Rectal smooth muscle tissue (tissue), 1 donor: Measurements from ENCODE around the gene RUNX1.

ENCODE experiments used
- H3K27ac ChIP-seq: one replicate; pipeline ENCODE4 v1.7.0; 2013; ENCODE audit warnings: low read depth, low read length, inconsistent platforms
- H3K27me3 ChIP-seq: one replicate; pipeline ENCODE4 v1.7.0; 2013; ENCODE audit warnings: low read length; ENCODE audit not compliant: control insufficient read depth, insufficient read depth
- H3K36me3 ChIP-seq: one replicate; pipeline ENCODE4 v1.7.0; 2013; ENCODE audit warnings: low read length; ENCODE audit not compliant: control insufficient read depth, insufficient read depth
- H3K4me1 ChIP-seq: one replicate; pipeline ENCODE4 v1.7.0; 2013; ENCODE audit warnings: low read length; ENCODE audit not compliant: control insufficient read depth, insufficient read depth
- H3K4me3 ChIP-seq: one replicate; pipeline ENCODE4 v1.7.0; 2013; ENCODE audit warnings: low read length
- H3K9ac ChIP-seq: one replicate; pipeline ENCODE4 v1.7.0; 2013; ENCODE audit warnings: low read length

Gene RUNX1

GRCh38 chr21:35077975-35078374 lies 28.9 kb upstream of the RUNX1 start:
- Histone ChIP-seq H3K4me3 (no peak overlapping the region), H3K27me3 (no peaks in the 10 kb centered on the region), H3K4me1 (no peaks in the 10 kb centered on the region), H3K9ac (no peak overlapping the region), H3K36me3 (no peaks in the 10 kb centered on the region), H3K27ac (no peak overlapping the region)

GRCh38 chr21:35077466-35077865 lies 28.4 kb upstream of the RUNX1 start:
- H3K36me3 ChIP-seq: no peaks in the 10 kb centered on the region
- no peak overlapping the region for H3K9ac ChIP-seq
- H3K27me3 ChIP-seq: no peaks in the 10 kb centered on the region
- no peak overlapping the region for H3K4me3 ChIP-seq
- peaks cover under 1% of the 10 kb centered on the region for H3K4me1 ChIP-seq
- H3K27ac ChIP-seq: no peak overlapping the region

GRCh38 chr21:35075546-35075945 lies 26.4 kb upstream of the RUNX1 start:
- Histone ChIP-seq H3K4me1 (peaks cover 2% of the 10 kb centered on the region), H3K27ac (no peak overlapping the region), H3K36me3 (no peaks in the 10 kb centered on the region), H3K9ac (no peak overlapping the region), H3K4me3 (no peak overlapping the region), H3K27me3 (no peaks in the 10 kb centered on the region)

- H3K9ac ChIP-seq: no peak overlapping the region
- no peaks in the 10 kb centered on the region for H3K36me3 ChIP-seq
- H3K4me1 ChIP-seq: peaks cover 2% of the 10 kb centered on the region
- H3K4me3 ChIP-seq: no peak overlapping the region
- no peak overlapping the region for H3K27ac ChIP-seq
- H3K27me3 ChIP-seq: no peaks in the 10 kb centered on the region
Measured at GRCh38 chr21:35072960-35073359, 23.9 kb upstream of the RUNX1 start.

- H3K9ac ChIP-seq: no peak overlapping the region
- no peaks in the 10 kb centered on the region for H3K27me3 ChIP-seq
- peaks cover 2% of the 10 kb centered on the region for H3K4me1 ChIP-seq
- H3K36me3 ChIP-seq: no peaks in the 10 kb centered on the region
- H3K4me3 ChIP-seq: no peak overlapping the region
- H3K27ac ChIP-seq: no peak overlapping the region
Measured at GRCh38 chr21:35072557-35072956, 23.5 kb upstream of the RUNX1 start.

- Histone ChIP-seq H3K27me3 (no peaks in the 10 kb centered on the region), H3K4me3 (no peak overlapping the region), H3K27ac (no peak overlapping the region), H3K9ac (no peak overlapping the region), H3K36me3 (no peaks in the 10 kb centered on the region), H3K4me1 (peaks cover 2% of the 10 kb centered on the region)
Measured at GRCh38 chr21:35071347-35071746, 22.2 kb upstream of the RUNX1 start.

GRCh38 chr21:35070436-35070835 lies 21.3 kb upstream of the RUNX1 start:
- H3K36me3 ChIP-seq: no peaks in the 10 kb centered on the region
- peaks cover 2% of the 10 kb centered on the region for H3K4me1 ChIP-seq
- H3K4me3 ChIP-seq: no peak overlapping the region
- no peak overlapping the region for H3K27ac ChIP-seq
- H3K27me3 ChIP-seq: no peaks in the 10 kb centered on the region
- no peak overlapping the region for H3K9ac ChIP-seq

- H3K27me3 ChIP-seq: no peaks in the 10 kb centered on the region
- no peak overlapping the region for H3K4me3 ChIP-seq
- H3K4me1 ChIP-seq: no peaks in the 10 kb centered on the region
- H3K27ac ChIP-seq: no peak overlapping the region
- H3K9ac ChIP-seq: no peak overlapping the region
- no peaks in the 10 kb centered on the region for H3K36me3 ChIP-seq
Measured at GRCh38 chr21:35066824-35067223, 17.7 kb upstream of the RUNX1 start.

GRCh38 chr21:35063428-35064172 lies 14.5 kb upstream of the RUNX1 start:
- no peaks in the 10 kb centered on the region for H3K36me3 ChIP-seq
- no peak overlapping the region for H3K9ac ChIP-seq
- H3K27me3 ChIP-seq: no peaks in the 10 kb centered on the region
- no peaks in the 10 kb centered on the region for H3K4me1 ChIP-seq
- no peak overlapping the region for H3K27ac ChIP-seq
- no peak overlapping the region for H3K4me3 ChIP-seq

- H3K4me1 ChIP-seq: no peaks in the 10 kb centered on the region
- H3K4me3 ChIP-seq: no peak overlapping the region
- H3K36me3 ChIP-seq: no peaks in the 10 kb centered on the region
- no peaks in the 10 kb centered on the region for H3K27me3 ChIP-seq
- H3K9ac ChIP-seq: no peak overlapping the region
- H3K27ac ChIP-seq: no peak overlapping the region
Measured at GRCh38 chr21:35062016-35062415, 12.9 kb upstream of the RUNX1 start.

GRCh38 chr21:35059742-35060141 lies 10.6 kb upstream of the RUNX1 start:
- no peak overlapping the region for H3K4me3 ChIP-seq
- H3K27me3 ChIP-seq: no peaks in the 10 kb centered on the region
- no peaks in the 10 kb centered on the region for H3K4me1 ChIP-seq
- no peak overlapping the region for H3K27ac ChIP-seq
- H3K36me3 ChIP-seq: no peaks in the 10 kb centered on the region
- no peak overlapping the region for H3K9ac ChIP-seq

- peaks cover 3% of the 10 kb centered on the region for H3K4me1 ChIP-seq
- H3K27ac ChIP-seq: no peak overlapping the region
- H3K9ac ChIP-seq: no peak overlapping the region
- no peak overlapping the region for H3K4me3 ChIP-seq
- H3K27me3 ChIP-seq: no peaks in the 10 kb centered on the region
- H3K36me3 ChIP-seq: no peaks in the 10 kb centered on the region
Measured at GRCh38 chr21:35058058-35058457, 9.0 kb upstream of the RUNX1 start.

- Histone ChIP-seq H3K4me1 (peaks cover 7% of the 10 kb centered on the region), H3K4me3 (no peak overlapping the region), H3K27me3 (no peaks in the 10 kb centered on the region), H3K27ac (no peak overlapping the region), H3K9ac (no peak overlapping the region), H3K36me3 (no peaks in the 10 kb centered on the region)
Measured at GRCh38 chr21:35057428-35057827, 8.3 kb upstream of the RUNX1 start.
